ENCODE results near the gene ZSCAN5B.
"Not testable (repeated sequence)": the region's sequence is repeated elsewhere in the genome, so short reads cannot be mapped to it uniquely, and the experiment has no call there.

Gene ZSCAN5B

DNA sequence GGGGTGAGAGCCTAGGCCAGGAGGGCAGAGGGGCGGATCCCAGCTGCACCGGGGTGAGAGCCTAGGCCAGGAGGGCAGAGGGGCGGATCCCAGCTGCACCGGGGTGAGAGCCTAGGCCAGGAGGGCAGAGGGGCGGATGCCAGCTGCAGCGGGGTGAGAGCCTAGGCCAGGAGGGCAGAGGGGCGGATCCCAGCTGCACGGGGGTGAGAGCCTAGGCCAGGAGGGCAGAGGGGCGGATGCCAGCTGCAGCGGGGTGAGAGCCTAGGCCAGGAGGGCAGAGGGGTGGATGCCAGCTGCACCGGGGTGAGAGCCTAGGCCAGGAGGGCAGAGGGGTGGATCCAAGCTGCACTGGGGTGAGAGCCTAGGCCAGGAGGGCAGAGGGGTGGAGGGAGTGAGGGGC is 21.3 kb downstream of the ZSCAN5B start:
- DNase-seq (ENCODE audit: low read depth), result not testable (repeated sequence)

DNA sequence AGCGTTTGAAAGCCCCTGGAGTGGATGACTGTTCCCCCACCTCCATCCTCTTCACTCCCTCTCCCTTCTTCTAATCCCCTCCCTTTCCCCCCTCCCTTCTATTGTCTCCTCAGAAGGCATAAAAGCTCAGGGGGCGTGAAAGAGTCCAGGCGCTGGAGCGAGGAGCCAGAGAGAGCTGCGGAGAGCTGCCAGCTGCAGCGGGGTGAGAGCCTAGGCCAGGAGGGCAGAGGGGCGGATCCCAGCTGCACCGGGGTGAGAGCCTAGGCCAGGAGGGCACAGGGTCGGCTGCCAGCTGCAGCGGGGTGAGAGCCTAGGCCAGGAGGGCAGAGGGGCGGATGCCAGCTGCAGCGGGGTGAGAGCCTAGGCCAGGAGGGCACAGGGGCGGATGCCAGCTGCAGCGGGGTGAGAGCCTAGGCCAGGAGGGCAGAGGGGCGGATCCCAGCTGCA is 21.7 kb downstream of the ZSCAN5B start, which contains the start of gene GALP:
GALP (plus strand) TSS at position 148 of the 447 bp plus-strand sequence. CDS start 1,101 bp downstream, outside the sequence.
- DNase-seq (ENCODE audit: low read depth), result not testable (repeated sequence)

DNA sequence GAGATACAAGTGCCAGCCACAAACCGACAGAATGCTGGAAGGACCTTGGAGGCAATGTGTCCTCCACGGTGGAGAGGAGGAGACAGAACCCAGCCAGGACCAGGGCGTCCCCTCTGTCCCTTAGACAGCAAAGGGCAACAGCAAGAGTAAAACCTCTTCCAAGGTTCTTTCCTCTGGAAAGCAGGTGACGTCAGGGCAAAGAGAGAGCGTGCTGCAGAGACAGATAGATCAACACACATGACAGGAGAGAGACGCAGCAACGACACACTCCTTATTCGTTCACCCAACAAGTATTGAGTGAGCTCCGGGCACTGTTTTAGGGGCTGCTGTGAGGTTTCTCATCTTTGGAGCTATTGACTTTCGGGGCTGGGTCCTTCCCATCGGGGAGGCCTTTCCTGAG is 23.0 kb downstream of the ZSCAN5B start:
- DNase-seq (ENCODE audit: low read depth), result no peak

DNA sequence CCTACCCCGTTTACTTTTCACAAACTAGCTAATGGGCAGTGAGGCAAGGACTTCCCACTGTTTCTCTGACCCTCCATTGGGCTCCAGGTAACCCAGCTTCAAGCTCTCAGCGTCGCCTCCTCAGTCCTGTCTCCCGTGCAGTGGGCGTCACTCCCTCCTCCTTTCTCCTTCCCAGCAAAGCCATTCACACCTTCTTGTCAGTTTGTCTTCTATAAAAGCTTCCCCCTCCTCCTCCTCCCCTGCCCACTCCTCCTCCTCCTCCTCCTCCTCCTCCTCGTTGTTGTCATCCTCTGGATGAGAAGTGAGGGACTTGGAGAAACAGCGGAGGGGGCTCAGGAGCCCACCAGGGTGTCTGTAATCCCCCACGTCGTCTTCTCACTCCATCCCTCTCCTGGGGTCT is 23.5 kb downstream of the ZSCAN5B start:
- no peak for DNase-seq (ENCODE audit: low read depth)

DNA sequence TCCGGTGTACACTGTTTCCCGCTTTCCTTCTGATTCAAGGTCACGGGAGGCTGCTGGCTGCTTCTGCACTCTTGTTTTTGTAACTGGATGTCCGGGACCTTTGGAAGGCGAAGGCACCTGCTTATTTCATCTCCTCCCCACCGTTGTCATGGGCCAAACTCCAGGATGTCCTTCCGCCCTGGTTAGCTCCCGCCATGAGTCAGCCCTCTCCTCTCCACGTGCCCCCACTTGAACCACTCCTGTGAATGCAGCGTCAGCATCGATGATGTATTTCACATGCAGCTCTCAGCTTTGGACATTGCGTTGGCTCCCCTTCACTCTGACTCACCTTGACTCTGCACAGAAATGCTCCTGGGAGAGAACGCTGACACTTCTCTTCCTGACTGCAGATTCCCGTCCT is 27.3 kb downstream of the ZSCAN5B start:
- no peak for DNase-seq (ENCODE audit: low read depth)

DNA sequence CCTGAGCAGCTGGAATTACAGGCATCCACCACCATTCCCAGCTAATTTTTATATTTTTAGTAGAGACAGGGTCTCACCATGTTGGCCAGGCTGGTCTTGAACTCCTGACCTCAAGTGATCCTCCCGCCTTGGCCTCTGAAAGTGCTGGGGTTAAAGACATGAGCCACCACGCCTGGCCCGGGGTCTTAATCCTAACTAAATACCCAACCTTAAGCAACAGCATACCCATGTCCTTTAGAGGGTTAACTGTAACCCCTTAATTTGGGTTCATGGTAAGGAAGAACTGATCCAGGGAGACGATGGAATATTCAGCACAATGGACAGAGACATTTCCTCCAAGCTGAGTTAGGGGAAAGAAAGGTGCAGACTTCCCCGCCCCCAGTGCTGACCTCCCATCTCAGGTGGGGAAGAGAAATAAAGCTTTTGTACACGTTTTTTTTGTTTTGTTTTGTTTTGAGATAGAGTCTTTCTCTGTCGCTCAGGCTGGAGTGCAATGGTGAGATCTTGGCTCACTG is 30.5 kb downstream of the ZSCAN5B start:
- DNase-seq (ENCODE audit: low read depth), result no peak

DNA sequence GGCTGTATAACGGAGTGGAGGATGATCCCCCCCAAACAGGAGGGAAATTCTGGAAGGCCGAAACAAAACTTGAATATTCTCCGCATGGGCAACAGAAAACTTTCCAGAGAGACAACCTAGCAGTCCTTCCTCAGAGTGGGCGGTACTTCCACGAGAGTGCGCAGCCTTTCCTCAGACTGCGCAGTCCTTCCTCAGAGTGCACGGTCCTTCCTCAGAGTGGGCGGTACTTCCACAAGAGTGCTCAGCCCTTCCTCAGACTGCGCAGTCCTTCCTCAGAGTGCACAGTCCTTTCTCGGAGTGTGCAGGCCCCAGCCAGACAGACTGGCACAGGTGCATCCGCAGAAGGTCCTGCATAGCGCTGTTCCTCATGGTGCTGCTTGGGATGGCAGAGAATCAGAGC is 34.5 kb downstream of the ZSCAN5B start:
- no peak for DNase-seq (ENCODE audit: low read depth)

DNA sequence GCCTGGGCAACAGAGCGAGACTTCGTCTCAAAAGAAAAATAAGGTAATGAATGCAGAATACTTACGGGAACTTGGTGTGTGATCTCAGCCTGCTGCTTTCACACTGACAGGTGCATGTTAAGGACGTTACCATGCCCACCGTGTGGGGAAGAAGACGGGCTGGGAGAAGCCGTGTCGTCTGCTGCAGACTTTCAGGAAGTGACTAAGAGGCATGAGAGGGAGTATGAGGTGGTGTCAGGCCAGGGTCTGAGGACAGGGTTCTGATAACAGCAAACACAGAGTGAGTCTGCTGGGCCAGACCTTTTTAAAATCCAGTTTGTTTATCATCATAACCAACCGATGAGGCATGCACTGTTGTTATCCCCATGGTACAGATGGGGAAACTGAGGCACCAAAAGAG is 35.3 kb downstream of the ZSCAN5B start:
- no peak for DNase-seq (ENCODE audit: low read depth)

DNA sequence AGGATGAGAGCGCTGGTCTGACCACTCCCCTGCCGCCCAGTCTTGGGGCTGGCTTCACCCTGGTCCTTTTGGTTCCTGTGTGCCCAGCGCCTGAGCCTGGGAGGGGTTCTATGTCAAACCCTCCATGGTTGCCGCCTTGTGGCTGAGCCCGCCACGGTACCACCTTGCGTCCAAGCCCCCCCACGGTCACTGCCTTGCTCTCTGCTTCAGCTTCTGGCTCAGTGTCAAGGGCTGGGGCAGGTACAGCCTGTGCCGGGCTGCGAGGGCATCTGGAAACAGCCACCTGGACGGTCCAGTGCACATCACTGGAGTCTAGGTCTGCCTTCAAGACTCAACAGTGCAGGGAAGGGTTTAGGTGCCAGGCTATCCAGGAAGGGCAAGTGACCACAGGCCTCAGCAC is 36.0 kb downstream of the ZSCAN5B start:
- no peak for DNase-seq (ENCODE audit: low read depth)

DNA sequence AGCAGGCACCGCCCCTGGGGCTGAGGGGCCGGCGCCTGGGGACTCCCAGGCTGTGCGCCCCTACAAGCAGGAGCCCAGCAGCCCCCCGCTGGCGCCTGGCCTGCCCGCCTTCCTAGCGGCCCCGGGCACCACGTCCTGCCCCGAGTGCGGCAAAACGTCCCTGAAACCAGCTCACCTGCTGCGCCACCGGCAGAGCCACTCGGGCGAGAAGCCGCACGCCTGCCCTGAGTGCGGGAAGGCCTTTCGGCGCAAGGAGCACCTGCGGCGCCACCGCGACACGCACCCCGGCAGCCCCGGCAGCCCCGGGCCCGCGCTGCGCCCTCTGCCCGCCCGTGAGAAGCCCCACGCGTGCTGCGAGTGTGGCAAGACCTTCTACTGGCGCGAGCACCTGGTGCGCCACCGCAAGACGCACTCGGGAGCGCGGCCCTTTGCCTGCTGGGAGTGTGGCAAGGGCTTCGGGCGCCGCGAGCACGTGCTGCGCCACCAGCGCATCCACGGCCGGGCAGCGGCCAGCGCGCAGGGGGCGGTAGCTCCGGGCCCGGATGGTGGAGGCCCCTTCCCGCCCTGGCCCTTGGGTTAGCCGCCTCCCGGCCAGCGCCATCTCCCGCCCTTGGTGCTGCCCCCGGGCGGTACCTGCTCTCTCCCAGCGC is 37.8 kb downstream of the ZSCAN5B start:
- no peak for DNase-seq (ENCODE audit: low read depth)

DNA sequence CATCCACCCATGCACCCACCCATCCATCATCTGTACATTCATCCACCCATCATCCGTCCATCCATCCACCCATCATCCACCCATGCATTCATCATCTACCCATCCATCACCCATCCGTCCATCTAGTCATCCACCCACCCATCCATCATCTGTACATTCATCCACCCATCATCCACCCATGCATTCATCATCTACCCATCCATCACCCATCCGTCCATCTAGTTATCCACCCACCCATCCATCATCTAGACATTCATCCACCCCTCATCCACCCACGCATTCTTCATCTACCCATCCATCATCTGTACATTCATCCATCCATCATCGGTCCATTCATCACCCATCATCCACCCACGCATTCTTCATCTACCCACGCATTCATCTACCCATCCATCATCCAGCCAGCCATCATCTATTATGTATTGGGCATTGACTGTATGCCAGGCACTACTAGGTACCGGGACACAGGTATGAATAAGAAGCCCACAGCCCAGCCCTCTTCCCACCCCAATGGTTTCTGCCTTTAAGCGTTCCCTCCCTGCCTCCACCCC is 38.5 kb downstream of the ZSCAN5B start:
- no peak for DNase-seq (ENCODE audit: low read depth)

DNA sequence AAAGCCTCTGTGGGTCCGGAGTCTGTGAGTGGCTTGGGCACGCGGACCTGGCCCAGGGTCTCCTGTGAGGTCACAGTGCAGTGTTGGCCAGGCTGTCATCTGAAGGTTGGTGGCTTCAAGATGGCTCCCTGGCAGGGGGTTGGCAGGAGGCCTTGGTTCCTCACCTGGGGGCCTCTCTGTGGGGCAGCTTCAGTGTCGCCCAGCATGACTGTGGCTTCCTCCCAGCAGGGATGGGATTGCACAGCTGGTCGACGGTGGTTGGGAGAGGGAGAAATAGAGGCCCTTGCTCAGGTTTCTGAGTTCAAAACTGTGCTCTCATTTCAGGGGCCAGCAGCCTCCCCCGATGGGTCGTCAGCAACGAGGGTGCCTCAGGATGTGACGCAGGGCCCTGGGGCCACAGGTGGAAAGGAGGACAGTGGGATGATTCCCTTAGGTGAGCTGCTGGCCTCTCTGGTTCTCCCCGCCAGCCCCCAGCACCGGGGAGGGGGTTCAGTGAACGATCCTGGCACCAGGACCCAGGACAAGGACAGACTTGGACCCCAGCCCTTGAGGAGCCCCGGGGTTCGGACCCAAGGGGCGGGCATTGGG is 39.3 kb downstream of the ZSCAN5B start:
- DNase-seq (ENCODE audit: low read depth), result no peak

DNA sequence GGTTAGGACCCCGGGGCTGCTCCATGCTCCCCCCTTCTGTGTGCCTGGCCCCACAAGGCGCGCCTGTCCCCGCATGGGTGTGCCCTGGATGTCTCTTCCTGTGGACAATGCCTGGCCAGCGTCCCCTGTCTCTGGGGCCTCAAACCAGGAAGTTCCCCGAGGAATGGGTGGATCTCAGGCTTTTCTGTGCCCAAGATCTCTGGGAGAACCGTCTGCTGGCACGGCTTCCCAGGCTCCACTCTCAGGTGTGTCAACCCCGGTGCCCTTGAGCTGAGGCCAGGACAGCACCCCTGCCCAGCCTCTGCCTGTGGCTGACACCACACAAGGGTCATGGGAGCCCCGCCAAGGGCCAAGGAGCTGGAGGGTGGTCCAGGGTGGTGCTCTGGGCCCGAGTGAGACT is 40.8 kb downstream of the ZSCAN5B start:
- no peak for DNase-seq (ENCODE audit: low read depth)

DNA sequence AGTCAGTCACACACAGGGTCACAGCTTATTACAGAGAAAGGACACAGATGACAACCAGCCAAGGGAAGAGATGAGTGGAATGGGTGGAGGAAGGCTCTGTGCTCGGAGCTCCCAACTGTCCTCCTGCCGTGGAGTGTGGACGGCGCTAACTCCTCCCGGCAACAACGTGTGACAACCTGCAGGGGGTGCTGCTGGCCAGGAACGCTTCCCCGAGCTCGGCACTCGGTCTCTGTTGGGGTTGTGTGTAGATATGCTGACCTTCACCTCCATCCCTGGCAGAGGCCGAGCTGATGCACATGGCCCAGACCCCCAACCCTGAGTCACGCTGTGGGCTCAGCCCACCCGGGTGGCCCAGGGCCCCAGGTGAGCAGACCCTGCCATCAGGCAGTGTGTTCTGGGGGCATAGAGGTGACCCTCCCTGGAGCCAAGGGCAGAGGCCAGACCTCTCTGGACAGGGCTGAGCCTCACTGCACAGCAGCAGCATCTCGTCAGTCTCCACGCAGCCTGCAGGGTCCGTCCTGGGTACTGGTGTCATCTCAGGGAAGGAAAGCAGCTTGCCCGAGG is 42.4 kb downstream of the ZSCAN5B start:
- no peak for DNase-seq (ENCODE audit: low read depth)

DNA sequence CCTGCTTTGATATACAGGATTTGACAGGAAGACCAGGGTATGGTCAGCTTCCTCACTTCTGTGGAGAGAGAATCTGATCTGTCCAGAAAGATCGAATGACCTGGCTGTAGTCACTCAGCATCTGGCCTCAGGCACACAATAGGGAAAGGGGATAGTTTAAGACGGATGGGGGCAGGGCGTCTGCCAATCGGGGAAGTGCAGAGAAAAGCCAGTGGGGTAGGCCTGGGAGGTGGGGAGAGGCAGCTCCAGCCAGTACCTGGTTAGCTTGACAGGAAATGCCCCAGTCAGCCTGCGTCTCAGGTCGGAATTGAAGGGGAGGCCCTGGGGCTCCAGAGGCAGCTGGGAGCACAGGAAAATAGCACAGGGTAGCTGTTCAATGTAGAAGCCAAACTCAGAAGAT is 44.1 kb downstream of the ZSCAN5B start:
- no peak for DNase-seq (ENCODE audit: low read depth)

DNA sequence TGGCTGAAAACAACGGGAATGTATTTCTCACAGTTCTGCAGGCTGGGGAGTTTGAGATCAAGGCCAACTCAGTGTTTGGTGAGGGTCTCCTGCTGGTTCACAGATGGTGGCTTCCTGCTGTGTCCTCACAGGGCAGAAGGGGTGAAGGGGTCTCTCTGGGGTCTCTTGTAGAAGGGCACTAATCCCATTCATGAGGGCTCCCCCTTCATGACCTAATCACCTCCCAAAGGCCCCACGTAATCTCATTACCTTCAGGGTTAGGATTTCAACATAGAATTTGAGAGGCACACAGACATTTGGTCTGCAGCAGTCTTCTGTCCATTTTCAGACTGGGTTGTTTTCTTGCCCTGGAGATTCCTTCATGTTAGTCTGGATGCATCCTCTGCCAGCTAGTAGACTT is 44.9 kb downstream of the ZSCAN5B start:
- no peak for DNase-seq (ENCODE audit: low read depth)

DNA sequence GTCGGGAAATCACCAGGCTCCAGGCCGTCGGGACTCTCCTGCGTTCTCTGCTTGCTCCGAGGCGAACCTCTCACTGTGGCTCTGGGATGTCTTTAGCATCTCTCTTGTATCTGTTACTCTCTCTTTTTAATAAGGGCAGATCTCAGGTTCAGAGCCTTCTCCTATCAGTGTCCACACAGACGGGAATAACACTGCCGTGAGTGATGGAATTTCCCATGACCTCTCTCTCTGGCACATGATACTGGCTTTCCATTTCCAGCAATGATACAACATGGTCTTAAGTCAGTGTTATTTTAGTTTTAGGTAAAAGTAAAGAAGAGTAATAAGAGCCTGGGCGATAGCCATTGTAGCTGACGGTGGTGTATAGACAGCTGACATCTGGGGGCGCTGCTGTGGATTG is 47.2 kb downstream of the ZSCAN5B start:
- no peak for DNase-seq (ENCODE audit: low read depth)

DNA sequence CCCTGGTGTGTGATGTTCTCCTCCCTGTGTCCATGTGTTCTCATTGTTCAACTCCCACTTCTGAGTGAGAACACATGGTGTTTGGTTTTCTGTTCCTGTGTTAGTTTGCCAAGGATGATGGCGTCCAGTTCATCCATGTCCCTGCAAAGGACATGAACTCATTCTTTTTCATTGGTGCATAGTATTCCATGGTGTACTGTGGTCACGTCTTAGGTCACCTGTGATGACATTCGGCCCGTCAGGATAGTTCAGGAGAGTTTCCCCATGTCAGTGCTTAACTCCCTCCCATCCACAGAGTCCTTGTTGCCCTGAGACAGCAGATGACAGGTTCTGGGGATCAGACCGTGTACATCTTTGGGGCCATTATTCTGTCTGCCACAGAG is 47.9 kb downstream of the ZSCAN5B start:
- DNase-seq (ENCODE audit: low read depth), result no peak

DNA sequence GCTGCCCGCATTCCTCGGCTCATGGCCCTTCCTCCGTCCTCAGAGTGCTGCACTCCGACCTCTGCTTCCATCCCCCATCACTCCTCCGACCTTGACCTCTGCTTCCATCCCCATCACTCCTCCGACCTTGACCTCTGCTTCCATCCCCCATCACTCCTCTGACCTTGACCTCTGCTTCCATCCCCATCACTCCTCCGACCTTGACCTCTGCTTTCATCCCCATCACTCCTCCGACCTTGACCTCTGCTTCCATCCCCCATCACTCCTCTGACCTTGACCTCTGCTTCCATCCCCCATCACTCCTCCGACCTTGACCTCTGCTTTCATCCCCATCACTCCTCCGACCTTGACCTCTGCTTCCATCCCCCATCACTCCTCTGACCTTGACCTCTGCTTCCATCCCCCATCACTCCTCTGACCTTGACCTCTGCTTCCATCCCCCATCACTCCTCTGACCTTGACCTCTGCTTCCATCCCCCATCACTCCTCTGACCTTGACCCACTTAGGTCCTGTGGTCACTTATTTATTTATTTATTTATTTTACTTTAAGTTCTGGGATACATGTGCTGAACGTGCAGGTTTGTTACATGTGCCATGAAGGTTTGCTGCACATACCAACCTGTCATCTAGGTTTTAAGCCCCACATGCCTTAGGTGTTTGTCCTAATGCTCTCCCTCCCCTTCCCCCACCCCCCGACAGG is 48.5 kb downstream of the ZSCAN5B start:
- not testable (repeated sequence) for DNase-seq (ENCODE audit: low read depth)

DNA sequence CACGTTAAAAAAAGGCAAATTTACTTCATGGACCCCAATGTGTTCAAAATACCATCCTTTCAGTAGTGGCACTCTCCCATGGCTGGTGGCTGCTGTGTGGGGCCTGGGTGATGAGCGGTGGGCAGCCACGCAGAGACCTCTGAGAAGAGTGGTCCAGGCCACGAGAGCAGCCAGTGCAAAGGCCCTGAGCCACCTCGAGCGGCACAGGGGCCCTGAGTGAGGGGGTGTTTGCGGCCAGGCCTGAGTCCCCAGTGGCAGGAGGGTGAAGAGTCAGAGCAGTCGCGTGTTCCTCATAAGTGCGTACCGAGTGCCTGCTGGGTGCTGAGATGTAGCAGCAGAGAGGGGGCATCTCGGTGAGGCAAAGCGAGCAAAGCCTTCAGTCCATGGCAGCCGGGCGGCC is 49.5 kb downstream of the ZSCAN5B start:
- no peak for DNase-seq (ENCODE audit: low read depth)

DNA sequence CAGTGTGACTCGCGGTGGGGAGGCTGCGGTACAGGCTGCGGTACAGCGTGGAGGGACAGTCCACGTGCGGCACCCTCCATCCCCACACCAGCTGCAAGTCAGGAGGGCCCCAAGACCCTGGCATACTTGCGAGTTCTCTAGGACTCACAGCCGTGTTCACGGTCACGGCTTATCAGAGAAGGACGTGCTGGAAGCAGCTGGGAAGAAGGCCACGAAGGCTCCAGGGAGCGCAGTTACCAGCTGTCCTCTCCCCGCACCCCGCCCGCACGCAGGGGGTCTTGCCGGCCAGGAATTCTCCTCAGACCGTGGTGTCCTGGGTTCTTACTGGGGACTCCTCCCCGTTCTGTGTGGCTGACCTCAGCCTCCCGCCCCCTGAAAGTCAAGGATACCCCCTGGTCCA is 50.3 kb downstream of the ZSCAN5B start:
- DNase-seq (ENCODE audit: low read depth), result no peak

DNA sequence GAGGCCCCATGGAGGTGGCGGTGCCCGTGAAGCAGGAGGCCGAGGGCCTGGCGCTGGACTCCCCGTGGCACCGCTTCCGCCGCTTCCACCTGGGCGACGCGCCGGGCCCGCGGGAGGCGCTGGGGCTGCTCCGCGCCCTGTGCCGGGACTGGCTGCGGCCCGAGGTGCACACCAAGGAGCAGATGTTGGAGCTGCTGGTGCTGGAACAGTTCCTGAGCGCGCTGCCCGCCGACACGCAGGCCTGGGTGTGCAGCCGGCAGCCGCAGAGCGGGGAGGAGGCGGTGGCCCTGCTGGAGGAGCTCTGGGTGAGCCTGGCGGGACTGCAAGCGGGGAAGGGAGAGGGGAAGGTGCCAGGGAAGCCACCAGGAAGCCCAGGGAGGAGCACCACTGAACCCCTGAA is 50.7 kb downstream of the ZSCAN5B start:
- no peak for DNase-seq (ENCODE audit: low read depth)

DNA sequence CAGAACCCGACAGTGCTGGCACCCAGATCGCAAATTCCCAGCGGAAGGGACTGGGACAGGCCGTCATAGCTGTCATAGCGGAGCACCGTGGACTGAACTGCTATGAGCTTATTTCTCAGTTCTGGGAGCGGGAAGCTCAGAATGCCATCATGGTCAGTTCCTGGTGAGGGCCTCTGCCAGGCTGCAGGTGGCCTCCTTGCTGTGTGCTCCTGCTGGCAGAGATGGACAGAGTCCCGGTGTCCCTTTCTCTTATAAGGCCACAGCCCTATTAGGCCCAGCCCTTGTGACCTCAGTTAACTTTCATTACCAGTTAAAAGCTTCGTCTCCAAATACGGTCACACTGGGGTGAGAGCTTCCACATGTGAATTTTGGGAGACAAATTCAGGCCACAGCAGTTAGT is 51.9 kb downstream of the ZSCAN5B start:
- no peak for DNase-seq (ENCODE audit: low read depth)

Data from GM04504 (cell line).